LHCN-M2 (cell line): Measurements from ENCODE around the gene HOXC6. TPM values are rescaled to one million over a fixed set of nuclear protein-coding genes. Genes with fewer than 3 reads are reported as not detected.

Experiments used
- DNase-seq: peaks from one replicate; pipeline ENCODE4 v3.0.0-alpha.2; 2012; ENCODE audit warnings: low read depth
- total RNA-seq: library from RNA; depleted of rRNA; stranded (reverse); fragments of >200 nt; gene quantifications from 2 replicates; pipeline ENCODE4 v1.2.3, GENCODE V29; 2014

Gene HOXC6
- total RNA-seq, 1 experiment from 2014 or later, result 5.3 TPM

GRCh38 chr12:53989227-53990113 is 38.8 kb upstream of the HOXC6 start:
- peak; percentile 25 for DNase-seq

- peak; percentile 18 for DNase-seq
Measured at GRCh38 chr12:53990311-53991076, 37.7 kb upstream of the HOXC6 start.

- DNase-seq, result peak; percentile 69
Measured at GRCh38 chr12:53991077-53991460, 37.2 kb upstream of the HOXC6 start.

GRCh38 chr12:53992377-53992889 is 35.8 kb upstream of the HOXC6 start:
- DNase-seq, result no peak

- no peak for DNase-seq
Measured at GRCh38 chr12:53993162-53994008, 34.9 kb upstream of the HOXC6 start.

GRCh38 chr12:53994009-53994263 is 34.3 kb upstream of the HOXC6 start:
- DNase-seq, result no peak

- no peak for DNase-seq
Measured at GRCh38 chr12:53994264-53995001, 33.8 kb upstream of the HOXC6 start.

- no peak for DNase-seq
Measured at GRCh38 chr12:53995002-53995377, 33.2 kb upstream of the HOXC6 start.

GRCh38 chr12:53995378-53996239 is 32.6 kb upstream of the HOXC6 start:
- no peak for DNase-seq

- DNase-seq, result no peak
Measured at GRCh38 chr12:53996240-53997203, 31.7 kb upstream of the HOXC6 start.

- no peak for DNase-seq
Measured at GRCh38 chr12:53997204-53998109, 30.8 kb upstream of the HOXC6 start.

- no peak for DNase-seq
Measured at GRCh38 chr12:53998110-53998899, 29.9 kb upstream of the HOXC6 start.

GRCh38 chr12:53998900-53999236 is 29.4 kb upstream of the HOXC6 start:
- no peak for DNase-seq

GRCh38 chr12:53999559-54000115 is 28.6 kb upstream of the HOXC6 start:
- peak; percentile 86 for DNase-seq

- peak; percentile 52 for DNase-seq
Measured at GRCh38 chr12:54000116-54001114, 27.8 kb upstream of the HOXC6 start, which contains the start of gene HOXC9. Gene HOXC9 (plus strand): TSS chr12:54000161. CDS start chr12:54000189, 28 bp downstream.
